Astrocyte of the spinal cord (primary cell): Measurements from ENCODE around the gene PES1.

ENCODE experiments used
- DNase-seq: peaks from one replicate; pipeline ENCODE4 v3.0.0; 2011; ENCODE audit warnings: low read depth, low spot score
- H3K4me3 ChIP-seq: 2 replicates; pipeline ENCODE4 v1.5.1; 2011; ENCODE audit warnings: low read depth, mild to moderate bottlenecking, low read length, moderate library complexity
- CTCF ChIP-seq: IDR thresholded peaks from 2 replicates; pipeline ENCODE4 v1.5.1; 2012; ENCODE audit warnings: low read depth, mild to moderate bottlenecking, low read length, inconsistent platforms
- in situ Hi-C: cut with HindIII; loops from 2 replicates; pipeline ENCODE4 v1.10.0; 2017; ENCODE audit warnings: low sequenced_read_pairs

PES1 gene

GRCh38 chr22:30575859-30576258, 15.9 kb downstream of the PES1 start:
- DNase-seq = no peak
- in situ Hi-C loops = no loop called here
- no peak overlapping the region for H3K4me3 ChIP-seq
- TF ChIP-seq CTCF = no peak

- no peak overlapping the region for H3K4me3 ChIP-seq
- peak; percentile 29 for DNase-seq
- in situ Hi-C loops = no loop called here
- no peak for TF ChIP-seq CTCF
These were observed 16.6 kb downstream of the PES1 start for GRCh38 chr22:30574997-30575671.

- no peak within 1 kb of the TSS for H3K4me3 ChIP-seq
- no peak for DNase-seq
- in situ Hi-C loops = no loop called here
- TF ChIP-seq CTCF = no peak
These were observed 17.4 kb downstream of the PES1 start, which contains the start of gene GAL3ST1 for GRCh38 chr22:30574095-30574981. TSS of gene GAL3ST1 (minus strand) at chr22:30574665. CDS start at chr22:30557392, 17,273 bp downstream.

GRCh38 chr22:30573594-30574094, 18.1 kb downstream of the PES1 start:
- no peak overlapping the region for H3K4me3 ChIP-seq
- TF ChIP-seq CTCF = no peak
- in situ Hi-C loops = no loop called here
- DNase-seq = no peak

GRCh38 chr22:30572840-30573593, 18.7 kb downstream of the PES1 start:
- no peak for DNase-seq
- no peak overlapping the region for H3K4me3 ChIP-seq
- in situ Hi-C loops = no loop called here
- TF ChIP-seq CTCF = no peak

- H3K4me3 ChIP-seq = no peak overlapping the region
- no peak for DNase-seq
- no peak for TF ChIP-seq CTCF
- in situ Hi-C loops = no loop called here
These were observed 19.5 kb downstream of the PES1 start for GRCh38 chr22:30572210-30572609.
